ENCODE measurements around the gene BCLAF1.

- no peak for TF ChIP-seq MAX (IDR thresholded peaks at IDR 0.05; ENCODE audit: low read depth, low read length)
- TF ChIP-seq POLR2A (IDR thresholded peaks at IDR 0.05; ENCODE audit: extremely low read depth, insufficient read length) = no peak
- no peak for TF ChIP-seq CTCF (IDR thresholded peaks at IDR 0.05; ENCODE audit: low read depth, low read length)
- TF ChIP-seq MYC (IDR thresholded peaks at IDR 0.05; ENCODE audit: low read depth, low read length) = no peak
Observed at GRCh38 chr6:136319732-136320131, 30.1 kb upstream of the BCLAF1 start.

Measured in NB4 (cell line).